Measurements from ENCODE around the gene TMEM218. TPM values are rescaled to one million over a fixed set of nuclear protein-coding genes. Genes with fewer than 3 reads are reported as not detected.

TMEM218 gene
- total and polyA plus RNA-seq, 2 of the 8 experiments (the other 6 are each of a cell fraction or from before 2014, with no cell fraction given): 17.0 to 33.5 TPM

DNA sequence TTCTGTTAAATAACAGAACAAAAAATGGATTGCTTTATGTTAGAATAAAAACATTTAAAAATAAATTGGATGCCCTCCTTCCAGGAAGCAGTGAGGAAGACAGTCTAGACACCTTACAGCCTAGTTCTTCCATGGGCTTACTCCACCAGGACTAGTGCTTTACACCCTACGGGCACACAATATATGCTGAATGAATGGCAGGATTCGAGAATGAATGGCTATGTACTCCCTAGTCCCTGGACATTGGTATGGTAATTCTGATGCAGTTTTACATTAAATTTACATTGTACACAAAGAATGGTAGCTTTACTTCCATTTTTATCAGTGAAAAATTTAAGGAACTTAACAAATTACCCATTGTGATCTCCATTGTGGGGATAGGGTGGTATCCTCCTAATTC, 16.7 kb downstream of the TMEM218 start:
- Histone ChIP-seq H3K23ac (ENCODE audit: insufficient read length) (no peak overlapping the region), H3K36me3 (ENCODE audit: control insufficient read depth in 2 of 4, insufficient read depth in 4 of 4, low read length in 3 of 4) (peaks cover 0 to 10% (median 3%) of the 10 kb centered on the region in 4 experiments; a peak in 6 of 8 replicates), H3K4me1 (replicated peaks in 1 of 4; ENCODE audit: control insufficient read depth in 3 of 4, insufficient read depth in 4 of 4, low read length in 3 of 4) (peaks cover 2 to 12% (median 6%) of the 10 kb centered on the region in 4 experiments; a peak in 6 of 7 replicates), H2AK5ac (ENCODE audit: low read depth, low read length) (no peak overlapping the region), H3K23me2 (ENCODE audit: low read depth, low read length) (no peaks in the 10 kb centered on the region), H3K9ac (replicated peaks in 1 of 4; ENCODE audit: extremely low read depth in 1 of 4, low read depth in 3 of 4, low read length in 3 of 4) (no peak overlapping the region), H2BK5ac (ENCODE audit: low read depth, low read length) (no peak overlapping the region), H4K8ac (ENCODE audit: extremely low read depth, insufficient read depth, low read length) (no peak overlapping the region), H2AFZ (ENCODE audit: low read length) (no peak overlapping the region), H3K4me3 (ENCODE audit: extremely low read depth in 1 of 4, insufficient read depth in 2 of 4, low read depth in 3 of 4, low read length in 4 of 4) (no peak overlapping the region), H3K56ac (replicated peaks; ENCODE audit: insufficient read length, low read depth, low read length) (no peak overlapping the region), H3K27ac (ENCODE audit: low read depth, low read length) (no peak overlapping the region), H3K4me2 (ENCODE audit: insufficient read depth in 1 of 2, low read depth in 2 of 2, low read length in 2 of 2) (no peak overlapping the region), H3K79me2 (ENCODE audit: control insufficient read depth in 1 of 2, insufficient read depth in 2 of 2, low read length in 2 of 2) (no peaks in the 10 kb centered on the region), H3K4ac (replicated peaks; ENCODE audit: insufficient read length, low read depth, low read length) (no peak overlapping the region), H2BK15ac (ENCODE audit: low read length) (no peak overlapping the region), H3K9me3 (ENCODE audit: insufficient read depth in 2 of 2, low read depth in 1 of 2, low read length in 1 of 2) (no peaks in the 10 kb centered on the region), H4K5ac (ENCODE audit: insufficient read length, low read depth, low read length) (no peak overlapping the region), H3K14ac (ENCODE audit: insufficient read length) (no peak overlapping the region), H3K79me1 (ENCODE audit: low read depth, low read length) (no peaks in the 10 kb centered on the region), H4K91ac (replicated peaks; ENCODE audit: insufficient read length, low read length) (no peak overlapping the region), H2BK20ac (ENCODE audit: low read length) (no peak overlapping the region), H3K27me3 (replicated peaks in 1 of 4; ENCODE audit: control insufficient read depth in 3 of 4, extremely low read depth in 1 of 4, insufficient read depth in 3 of 4, low read length in 3 of 4) (no peaks in the 10 kb centered on the region), H4K20me1 (replicated peaks in 1 of 2; ENCODE audit: control insufficient read depth in 1 of 2, insufficient read depth in 2 of 2, low read length in 2 of 2) (no peaks in the 10 kb centered on the region), H3K18ac (ENCODE audit: extremely low read depth, low read length) (no peak overlapping the region), H2BK12ac (ENCODE audit: low read depth, low read length) (no peak overlapping the region), H2BK120ac (replicated peaks; ENCODE audit: low read depth, low read length) (no peak overlapping the region)
- DNase-seq (ENCODE audit: low read depth in 1 of 2, low spot score in 2 of 2): no peak
- ChIA-PET CTCF (ENCODE audit: partially characterized antibody) (interaction anchor here (1.5 to 29.4 kb wide), 7 partner anchors 11 to 259 kb away, joined by 5 to 486 read pairs (median 10); partner anchors contain the start of gene TMEM218), POLR2A (ENCODE audit: partially characterized antibody) (interaction anchor here (1.3 kb wide), 1 partner anchor 69 kb away, joined by 4 read pairs; no protein-coding TSS in a partner anchor)
- no peak for FAIRE-seq
- 89% methylated on average over 2 of the region's 2 CpGs; no CpG with 5 or more reads in 1 of the 2 experiments for WGBS, 2 experiments (ENCODE audit: extremely low coverage in 1 of 2, insufficient coverage in 1 of 2, insufficient read length in 1 of 2, insufficient replicate concordance in 2 of 2, low coverage in 1 of 2, low lambda C conversion rate in 2 of 2, missing lambda C conversion rate in 1 of 2)
- TF ChIP-seq PHF8 (conservative IDR thresholded peaks at IDR 0.05; ENCODE audit: low read depth, low read length) (no peak), HDAC6 (IDR thresholded peaks at IDR 0.05; ENCODE audit: low read depth, low read length) (no peak), POU5F1 (IDR thresholded peaks at IDR 0.05; ENCODE audit: low read depth, low read length) (no peak), BACH1 (IDR thresholded peaks at IDR 0.05; ENCODE audit: low read length) (no peak), GTF2F1 (IDR thresholded peaks at IDR 0.05; ENCODE audit: borderline replicate concordance, low read depth, low read length) (no peak)
